Small intestine (tissue), 7 donors: ENCODE measurements around the gene NCOR1. TPM values are rescaled to one million over a fixed set of nuclear protein-coding genes. Genes with fewer than 3 reads are reported as not detected.

Source experiments
- DNase-seq, 2 donors: peaks; one replicate each; pipeline versions ENCODE4 v3.0.0 to v3.0.0-alpha.2; 2013
- FAIRE-seq: peaks from 2 replicates; lab custom pipeline; 2012; peaks lifted over from hg19 to GRCh38; lab: Jason Lieb, UNC
- H3K27ac ChIP-seq, 3 donors: one replicate each; pipeline ENCODE4 v1.5.1; 2013; ENCODE audit warnings: low read length in 2 of 3, mild to moderate bottlenecking in 2 of 3, control low read depth in 1 of 3, inconsistent platforms in 1 of 3, low read depth in 1 of 3, moderate library complexity in 1 of 3
- H3K27me3 ChIP-seq, 3 donors: one replicate each; pipeline ENCODE4 v1.6.1; 2013; ENCODE audit warnings: low read length in 3 of 3, inconsistent platforms in 1 of 3; ENCODE audit not compliant: control insufficient read depth in 3 of 3, insufficient read depth in 3 of 3
- H3K36me3 ChIP-seq, 3 donors: one replicate each; pipeline ENCODE4 v1.6.1; 2013; ENCODE audit warnings: low read length in 3 of 3, inconsistent platforms in 1 of 3, low read depth in 1 of 3, mild to moderate bottlenecking in 1 of 3, moderate library complexity in 1 of 3; ENCODE audit not compliant: control insufficient read depth in 3 of 3, insufficient read depth in 2 of 3
- H3K4me1 ChIP-seq, 3 donors: one replicate each; pipeline ENCODE4 v1.6.1; 2013; ENCODE audit warnings: low read length in 2 of 3, inconsistent platforms in 1 of 3, low read depth in 1 of 3, mild to moderate bottlenecking in 1 of 3, moderate library complexity in 1 of 3; ENCODE audit not compliant: control insufficient read depth in 3 of 3, insufficient read depth in 2 of 3
- H3K4me3 ChIP-seq, 3 donors: one replicate each; pipeline ENCODE4 v1.5.1; 2013; ENCODE audit warnings: low read length in 3 of 3, control low read depth in 1 of 3, inconsistent platforms in 1 of 3, low read depth in 1 of 3, mild to moderate bottlenecking in 1 of 3, moderate library complexity in 1 of 3
- H3K9me3 ChIP-seq, 2 donors: one replicate each; pipeline ENCODE4 v1.6.1; 2013; ENCODE audit warnings: low read depth in 1 of 2, low read length in 1 of 2; ENCODE audit not compliant: control insufficient read depth in 2 of 2, insufficient read depth in 1 of 2
- WGBS, 3 donors: extraction: QIAGEN DNeasy Blood & Tissue Kit; methylation state at CpG; one replicate each; pipeline ENCODE4 v1.1.7; 2013; 5-methylcytosine and 5-hydroxymethylcytosine counted together
- polyA plus RNA-seq, 4 donors: library from polyadenylated mRNA; stranded (reverse) in 3 of 4; unstranded in 1 of 4; fragments of 200-250 nt in 3 of 4; fragments of 120-200 nt in 1 of 4; gene quantifications; one replicate each; pipeline versions ENCODE4 v1.2.1 to v1.2.3, GENCODE V29; 2013
- donor health status: healthy with polysubstance abuse.
- donor health status: control.
- donor health status: control.
- donor health status: Bipolar disorder and iron deficiency.
- donor health status: healthy.

The NCOR1 gene
- polyA plus RNA-seq, 4 donors = 69.3 to 227 (median 157) TPM

DNA sequence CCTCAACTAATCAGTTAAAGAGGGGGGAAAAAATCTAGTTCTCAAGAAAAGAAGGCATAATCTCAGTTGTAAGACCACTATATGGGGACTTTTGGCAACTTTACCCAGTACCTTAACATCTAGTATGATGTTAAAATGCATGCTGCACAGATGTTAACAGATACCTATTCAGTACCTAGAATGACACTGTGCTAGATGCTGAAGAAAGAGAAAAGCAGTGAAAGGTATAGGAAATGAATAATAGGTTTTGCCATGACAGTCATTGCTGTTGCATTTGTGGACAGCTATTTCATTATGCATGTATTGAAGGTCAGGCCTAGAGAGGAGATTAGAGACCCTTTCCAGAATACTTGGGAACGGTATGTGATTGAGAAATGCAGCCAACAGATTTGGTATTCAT, 36.2 kb upstream of the NCOR1 start:
- 94 to 98% (median 97%) methylated on average over 1 of the region's 1 CpG for WGBS, 3 donors
- Histone ChIP-seq H3K27me3 (no peaks in the 10 kb centered on the region), H3K36me3 (peaks cover 0 to 6% (median 0%) of the 10 kb centered on the region in 3 donors), H3K27ac (peak overlapping the region in 1 of 3 donors; percentile 67), H3K4me3 (no peak overlapping the region), H3K9me3 (no peaks in the 10 kb centered on the region), H3K4me1 (peaks cover 0 to 57% (median 2%) of the 10 kb centered on the region in 3 donors)
- no peak for DNase-seq
- no peak for FAIRE-seq

DNA sequence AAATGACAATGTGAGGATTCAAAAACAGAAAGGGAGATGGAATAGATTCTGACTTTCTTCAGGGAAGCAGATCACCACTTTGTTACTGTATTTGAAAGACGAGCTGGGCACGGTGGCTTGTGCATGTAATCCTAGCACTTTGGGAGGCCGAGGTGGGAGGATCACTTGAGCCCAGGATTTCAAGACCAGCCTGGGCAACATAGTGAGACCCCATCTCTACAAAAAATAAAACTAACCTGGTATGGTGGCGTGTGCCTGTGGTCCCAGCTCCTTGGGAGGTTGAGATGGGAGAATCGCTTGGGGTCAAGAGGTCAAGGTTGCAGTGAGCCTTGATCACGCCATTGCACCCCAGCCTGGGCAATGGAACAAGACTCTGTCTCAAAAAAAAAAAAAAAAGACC, 35.7 kb upstream of the NCOR1 start:
- peaks cover 0 to 55% (median 2%) of the 10 kb centered on the region in 3 donors for H3K4me1 ChIP-seq
- no peaks in the 10 kb centered on the region for H3K27me3 ChIP-seq
- DNase-seq = no peak
- H3K9me3 ChIP-seq = no peaks in the 10 kb centered on the region
- WGBS, 3 donors = 85 to 91% (median 88%) methylated on average over 6 of the region's 6 CpGs
- H3K27ac ChIP-seq = peak overlapping the region in 1 of 3 donors; percentile 67
- no peak for FAIRE-seq
- peaks cover 0 to 5% (median 0%) of the 10 kb centered on the region in 3 donors for H3K36me3 ChIP-seq
- no peak overlapping the region for H3K4me3 ChIP-seq

DNA sequence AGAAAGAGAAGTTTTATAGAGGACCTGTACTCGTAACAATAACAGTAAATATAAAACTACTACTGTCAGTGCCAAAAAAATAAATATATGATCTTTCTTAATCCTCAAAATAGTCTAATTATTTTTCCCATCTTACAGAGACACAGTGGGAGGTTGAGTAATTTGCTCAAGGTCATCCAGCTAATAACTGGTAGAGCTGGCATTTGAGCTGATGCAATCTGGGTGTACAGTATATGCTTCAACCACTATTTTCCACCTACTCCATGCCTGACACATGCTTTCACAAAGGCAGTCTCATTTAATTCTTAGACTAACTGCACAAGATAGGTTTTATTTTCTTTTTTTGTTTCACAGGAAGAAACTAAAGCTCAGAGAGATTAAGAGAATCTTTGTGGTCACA, 35.3 kb upstream of the NCOR1 start:
- H3K4me3 ChIP-seq = no peak overlapping the region
- no peaks in the 10 kb centered on the region for H3K27me3 ChIP-seq
- DNase-seq = peak; percentile 40 to 60
- H3K4me1 ChIP-seq = peaks cover 0 to 58% (median 2%) of the 10 kb centered on the region in 3 donors
- no peaks in the 10 kb centered on the region for H3K9me3 ChIP-seq
- peaks cover 0 to 5% (median 0%) of the 10 kb centered on the region in 3 donors for H3K36me3 ChIP-seq
- 69 to 86% (median 85%) methylated on average over 1 of the region's 1 CpG for WGBS, 3 donors
- FAIRE-seq = no peak
- peak overlapping the region in 1 of 3 donors; percentile 67 for H3K27ac ChIP-seq

DNA sequence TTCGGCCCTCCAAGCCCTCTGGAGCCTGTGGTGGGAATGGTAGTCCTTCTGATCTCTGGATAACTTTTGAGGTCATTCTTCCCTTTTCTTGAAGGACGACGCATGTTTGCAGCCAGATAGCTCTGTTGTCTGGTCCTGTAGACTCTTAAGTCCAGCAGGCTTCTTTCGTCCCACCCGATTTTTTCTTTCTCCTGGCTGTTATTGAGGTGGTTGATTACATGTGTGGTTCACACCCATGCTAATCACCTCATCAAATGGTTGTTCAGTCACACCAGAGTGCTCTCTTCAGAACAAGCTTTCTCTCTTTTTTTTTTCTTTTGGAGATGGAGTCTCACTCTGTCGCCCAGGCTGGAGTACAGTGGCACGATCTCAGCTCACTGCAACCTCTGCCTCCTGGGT, 32.3 kb upstream of the NCOR1 start:
- DNase-seq = peak in 1 of 2 donors; percentile 71
- H3K27me3 ChIP-seq = no peaks in the 10 kb centered on the region
- peaks cover 0 to 53% (median 2%) of the 10 kb centered on the region in 3 donors for H3K4me1 ChIP-seq
- no peak overlapping the region for H3K4me3 ChIP-seq
- no peaks in the 10 kb centered on the region for H3K9me3 ChIP-seq
- H3K36me3 ChIP-seq = peaks cover 0 to 5% (median 0%) of the 10 kb centered on the region in 3 donors
- 24 to 75% (median 36%) methylated on average over 7 of the region's 7 CpGs for WGBS, 3 donors
- FAIRE-seq = no peak
- H3K27ac ChIP-seq = peak overlapping the region; percentile 71 to 97 (median 75)

DNA sequence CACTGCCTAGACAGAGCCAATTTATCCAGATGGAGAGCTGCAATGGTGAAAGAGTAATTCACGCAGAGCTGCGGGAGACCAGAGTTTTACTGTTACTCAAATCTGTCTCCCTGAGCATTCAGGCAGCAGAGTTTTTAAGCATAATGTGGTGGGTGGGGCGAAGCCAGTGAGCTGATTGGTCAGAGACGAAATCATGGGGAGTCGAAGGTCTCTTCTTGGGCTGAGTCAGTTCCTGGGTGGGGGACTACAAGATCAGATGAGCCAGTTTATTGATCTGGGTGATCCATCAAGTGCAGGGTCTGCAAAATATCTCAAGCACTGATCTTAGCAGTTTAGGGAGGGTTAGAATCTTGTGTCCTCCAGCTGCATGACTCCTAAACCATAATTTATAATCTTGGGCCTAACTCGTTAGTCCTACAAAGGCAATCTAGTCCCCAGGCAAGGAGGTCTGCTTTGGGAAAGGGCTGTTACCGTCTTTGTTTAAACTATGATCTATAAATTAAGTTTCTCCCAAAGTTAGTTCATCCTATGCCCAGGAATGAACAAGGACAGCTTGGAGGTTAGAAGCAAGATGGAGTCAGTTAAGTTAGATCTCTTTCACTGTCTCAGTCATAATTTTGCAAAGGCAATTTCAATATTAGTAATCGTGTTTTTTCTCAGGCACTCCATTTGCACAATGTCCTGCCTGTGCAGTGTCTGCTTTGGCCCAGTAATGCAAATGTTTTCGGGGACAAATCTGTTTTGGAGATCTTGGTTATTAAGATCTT, 28.6 kb upstream of the NCOR1 start:
- Histone ChIP-seq H3K36me3 (peaks cover 0 to 5% (median 0%) of the 10 kb centered on the region in 3 donors), H3K9me3 (no peaks in the 10 kb centered on the region), H3K4me3 (no peak overlapping the region), H3K4me1 (peaks cover 0 to 35% (median 2%) of the 10 kb centered on the region in 3 donors), H3K27ac (peak overlapping the region in 2 of 3 donors; percentile 10 to 78), H3K27me3 (no peaks in the 10 kb centered on the region)
- no peak for FAIRE-seq
- peak; percentile 65 to 81 for DNase-seq
- whole genome bisulfite sequencing, 3 donors = 42 to 64% (median 49%) methylated on average over 9 of the region's 9 CpGs

DNA sequence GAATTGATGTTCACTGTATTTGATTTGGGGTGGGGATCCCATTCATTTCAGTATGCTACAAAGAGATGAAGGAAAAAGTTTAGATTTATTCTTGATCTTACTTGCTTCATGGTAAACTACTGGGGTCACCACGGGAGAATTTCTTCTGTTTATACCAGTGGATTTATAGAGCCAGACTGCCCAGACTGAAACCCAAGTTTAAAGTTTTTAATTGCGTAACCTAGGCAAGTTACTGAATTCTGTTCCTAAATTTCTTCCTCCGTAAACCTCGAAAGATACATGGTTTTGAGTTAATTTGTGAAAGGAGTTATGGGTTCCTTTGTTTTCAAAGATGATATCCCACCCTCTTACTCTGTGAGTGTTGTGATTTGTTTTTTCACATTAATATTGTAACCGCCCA, 28.1 kb upstream of the NCOR1 start:
- Histone ChIP-seq H3K27me3 (no peaks in the 10 kb centered on the region), H3K27ac (peak overlapping the region in 1 of 3 donors; percentile 78), H3K36me3 (peaks cover 0 to 7% (median 0%) of the 10 kb centered on the region in 3 donors), H3K9me3 (no peaks in the 10 kb centered on the region), H3K4me3 (no peak overlapping the region), H3K4me1 (peaks cover 0 to 29% (median 0%) of the 10 kb centered on the region in 3 donors)
- no peak for DNase-seq
- 81 to 84% (median 81%) methylated on average over 5 of the region's 5 CpGs for WGBS, 3 donors
- no peak for FAIRE-seq

DNA sequence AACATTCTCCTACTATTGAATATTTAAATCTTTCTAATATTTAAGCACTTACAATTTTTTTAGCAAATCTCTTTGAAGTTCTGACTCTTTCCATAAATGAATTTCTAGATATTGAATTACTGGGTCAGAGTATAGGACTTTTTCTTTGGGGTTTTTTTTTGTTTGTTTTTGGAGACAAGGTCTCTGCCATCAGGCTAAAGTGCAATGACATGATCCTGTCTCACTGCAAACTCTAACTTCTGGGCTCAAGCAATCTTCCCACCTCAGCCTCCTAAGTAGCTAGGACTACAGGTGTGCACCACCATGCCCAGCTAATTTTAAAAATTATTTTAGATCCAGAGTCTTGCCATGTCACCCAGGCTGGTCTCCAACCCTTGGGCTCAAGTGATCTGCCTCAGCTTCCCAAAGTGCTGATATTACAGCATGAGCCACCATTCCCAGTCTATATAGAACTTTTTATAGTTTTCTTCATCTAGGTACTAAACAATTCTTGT, 26.6 kb upstream of the NCOR1 start:
- Histone ChIP-seq H3K4me3 (no peak overlapping the region), H3K4me1 (peaks cover 0 to 16% (median 0%) of the 10 kb centered on the region in 3 donors), H3K9me3 (no peaks in the 10 kb centered on the region), H3K27ac (no peak overlapping the region), H3K36me3 (peaks cover 0 to 13% (median 0%) of the 10 kb centered on the region in 3 donors), H3K27me3 (no peaks in the 10 kb centered on the region)
- DNase-seq = no peak
- no peak for FAIRE-seq

DNA sequence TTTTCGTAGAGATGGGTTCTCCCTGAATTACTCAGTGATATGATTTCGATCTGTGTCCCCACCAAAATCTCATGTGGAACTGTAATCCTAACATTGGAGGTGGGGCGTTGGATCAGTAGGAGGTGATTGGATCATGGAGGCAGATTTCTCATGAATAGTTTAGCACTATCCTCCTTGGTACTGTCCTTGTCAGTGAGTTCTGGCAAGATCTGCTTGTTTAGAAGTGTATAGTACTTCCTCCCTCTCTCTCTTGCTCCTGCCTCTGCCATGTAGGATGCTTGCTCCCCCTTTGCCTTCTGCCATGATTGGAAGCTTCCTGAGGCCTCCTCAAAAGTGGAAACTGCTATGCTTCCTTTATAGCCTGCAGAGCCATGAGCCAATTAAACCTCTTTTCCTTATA, 24.6 kb upstream of the NCOR1 start:
- H3K36me3 ChIP-seq = peaks cover 0 to 21% (median 0%) of the 10 kb centered on the region in 3 donors
- no peak for FAIRE-seq
- H3K27ac ChIP-seq = no peak overlapping the region
- H3K9me3 ChIP-seq = no peaks in the 10 kb centered on the region
- DNase-seq = no peak
- H3K4me3 ChIP-seq = no peak overlapping the region
- WGBS, 3 donors = 97 to 100% (median 98%) methylated on average over 3 of the region's 3 CpGs
- H3K4me1 ChIP-seq = peaks cover 0 to 8% (median 0%) of the 10 kb centered on the region in 3 donors
- no peaks in the 10 kb centered on the region for H3K27me3 ChIP-seq
